Measurements from ENCODE around the gene KIF3B. TPM values are rescaled to one million over a fixed set of nuclear protein-coding genes. Genes with fewer than 3 reads are reported as not detected.

Gene KIF3B
- total and polyA plus RNA-seq, 2 of the 13 experiments (the other 11 are each of a cell fraction or from before 2014, with no cell fraction given) = 23.6 to 28.8 TPM

- TF ChIP-seq FOXP4 (CRISPR knock-in tag; IDR thresholded peaks at IDR 0.05) (peak; percentile 79), GABPA (IDR thresholded peaks at IDR 0.05; ENCODE audit: low read depth, low read length) (no peak), GABPA (CRISPR knock-in tag; IDR thresholded peaks at IDR 0.05; ENCODE audit: low read depth) (peak; percentile 67), ZNF296 (CRISPR knock-in tag; conservative IDR thresholded peaks at IDR 0.05) (no peak), ZFP1 (CRISPR knock-in tag; IDR thresholded peaks at IDR 0.05) (no peak), THAP11 (CRISPR knock-in tag; IDR thresholded peaks at IDR 0.05) (peak; percentile 26; the same call in 1 of the 2 replicates), ZNF619 (CRISPR knock-in tag; IDR thresholded peaks at IDR 0.05) (0 out of 2 replicates have a peak, but pooled peaks have one; percentile 14), CREB1 (IDR thresholded peaks at IDR 0.05) (no peak), CREB1 (CRISPR knock-in tag; IDR thresholded peaks at IDR 0.05) (peak; percentile 29; the same call in 1 of the 2 replicates), GABPB1 (CRISPR knock-in tag; IDR thresholded peaks at IDR 0.05) (peak; percentile 40; the same call in 1 of the 2 replicates), ZNF605 (CRISPR knock-in tag; IDR thresholded peaks at IDR 0.05) (no peak), MAFF (IDR thresholded peaks at IDR 0.05; ENCODE audit: low read depth, low read length) (peak; percentile 99), ZNF143 (CRISPR knock-in tag; IDR thresholded peaks at IDR 0.05) (0 out of 2 replicates have a peak, but pooled peaks have one; percentile 11), ELF3 (CRISPR knock-in tag; IDR thresholded peaks at IDR 0.05) (peak; percentile 98), NFRKB (IDR thresholded peaks at IDR 0.05) (no peak), ZNF530 (CRISPR knock-in tag; IDR thresholded peaks at IDR 0.05; ENCODE audit: low read depth) (no peak), PRDM10 (CRISPR knock-in tag; IDR thresholded peaks at IDR 0.05; ENCODE audit: low read depth) (0 out of 2 replicates have a peak, but pooled peaks have one; percentile 50), SMAD3 (CRISPR knock-in tag; IDR thresholded peaks at IDR 0.05) (no peak), ZNF770 (CRISPR knock-in tag; IDR thresholded peaks at IDR 0.05) (peak; percentile 40; the same call in 1 of the 2 replicates), SOX5 (CRISPR knock-in tag; IDR thresholded peaks at IDR 0.05; ENCODE audit: borderline replicate concordance) (peak; percentile 49; the same call in 1 of the 2 replicates), HMG20A (CRISPR knock-in tag; IDR thresholded peaks at IDR 0.05; ENCODE audit: borderline replicate concordance) (peak; percentile 26; the same call in 1 of the 2 replicates), ESRRA (CRISPR knock-in tag; IDR thresholded peaks at IDR 0.05; ENCODE audit: low read depth) (no peak), ZNF788 (CRISPR knock-in tag; IDR thresholded peaks at IDR 0.05; ENCODE audit: borderline replicate concordance) (peak; percentile 68; the same call in 1 of the 2 replicates)
Observed at GRCh38 chr20:32235331-32236047, 42.0 kb upstream of the KIF3B start (continued).
